ENCODE data around the gene CCDC150.
"Not testable (repeated sequence)": the region's sequence is repeated elsewhere in the genome, so short reads cannot be mapped to it uniquely, and the experiment has no call there.

CCDC150 gene

GRCh38 chr2:196718419-196719109 is 79.0 kb downstream of the CCDC150 start:
- no peak for DNase-seq

DNA sequence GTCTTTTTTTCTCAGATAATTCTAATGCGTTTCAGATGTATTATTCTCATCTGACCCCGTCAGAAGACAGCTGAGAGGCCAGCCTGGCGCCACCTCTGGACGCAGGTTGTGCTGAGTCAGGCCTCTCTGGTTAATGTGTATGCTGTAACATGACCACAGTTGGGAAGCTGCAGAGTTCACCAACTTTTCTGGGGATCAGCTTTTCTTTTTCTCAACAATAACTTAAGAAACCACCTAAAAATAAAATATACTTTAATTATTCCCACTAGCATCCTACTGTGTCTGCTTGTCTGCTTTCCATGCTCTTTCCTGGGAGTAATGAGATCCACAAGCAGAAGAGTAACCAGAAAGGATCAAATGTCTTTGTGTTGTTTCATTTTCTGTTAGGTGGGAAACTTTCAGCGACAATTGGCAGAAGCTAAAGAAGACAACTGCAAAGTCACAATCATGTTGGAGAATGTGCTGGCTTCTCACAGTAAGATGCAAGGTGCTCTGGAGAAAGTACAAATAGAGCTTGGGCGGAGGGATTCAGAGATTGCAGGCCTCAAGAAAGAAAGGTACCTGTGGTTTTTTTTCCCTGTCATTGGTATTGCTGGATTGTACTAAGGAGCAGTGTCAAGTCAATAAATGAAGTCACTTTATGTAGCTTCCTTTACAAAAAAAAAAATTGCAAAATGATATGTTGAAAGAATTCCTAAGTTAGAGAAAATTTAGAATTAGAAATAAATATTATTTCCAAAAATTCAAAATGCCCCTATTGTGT is 79.8 kb downstream of the CCDC150 start:
- DNase-seq: no peak

- DNase-seq: no peak
These were observed 84.1 kb downstream of the CCDC150 start for GRCh38 chr2:196723571-196723970.

- no peak for DNase-seq
These were observed 85.7 kb downstream of the CCDC150 start for GRCh38 chr2:196725218-196725617.

GRCh38 chr2:196725882-196726281 is 86.4 kb downstream of the CCDC150 start:
- no peak for DNase-seq

DNA sequence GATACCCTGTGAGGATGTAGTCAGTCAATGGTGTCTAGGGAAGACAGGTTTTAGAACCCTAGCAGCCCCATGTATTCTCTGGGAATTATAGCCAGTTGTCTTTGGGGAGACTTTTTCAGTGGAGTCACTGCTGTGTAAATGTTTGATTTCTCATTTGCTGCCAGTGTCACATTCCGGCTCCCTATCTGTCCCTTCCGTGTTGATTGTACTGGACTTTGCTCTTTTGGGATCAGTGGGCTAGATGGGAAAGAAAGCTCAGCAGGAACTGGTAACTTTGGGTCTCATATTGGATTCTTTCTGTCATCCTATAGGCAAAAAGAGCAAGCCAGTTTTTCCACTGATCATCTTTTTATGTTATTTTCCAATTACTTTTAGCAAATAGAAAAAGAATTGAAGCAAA is 89.9 kb downstream of the CCDC150 start:
- DNase-seq: no peak

DNA sequence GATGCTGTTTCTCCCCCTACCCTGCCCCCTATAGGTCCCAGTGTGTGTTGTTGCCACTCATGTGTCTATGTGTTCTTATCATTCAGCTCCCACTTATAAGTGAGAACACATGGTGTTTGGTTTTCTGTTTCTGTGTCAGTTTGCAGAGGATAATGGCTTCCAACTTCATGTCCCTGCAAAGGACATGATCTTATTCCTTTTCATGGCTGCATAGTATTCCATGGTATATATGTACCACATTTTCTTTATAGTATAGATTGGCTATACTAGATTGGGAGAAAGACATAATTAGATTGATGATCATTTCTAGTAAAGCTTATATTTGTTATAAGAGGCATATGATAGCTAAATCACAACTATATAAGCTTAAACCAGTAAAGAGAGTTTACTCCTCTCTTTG is 97.1 kb downstream of the CCDC150 start:
- DNase-seq: not testable (repeated sequence)

GRCh38 chr2:196737046-196737445 is 97.5 kb downstream of the CCDC150 start:
- no peak for DNase-seq

GRCh38 chr2:196739031-196739430 is 99.5 kb downstream of the CCDC150 start:
- DNase-seq: no peak

DNA sequence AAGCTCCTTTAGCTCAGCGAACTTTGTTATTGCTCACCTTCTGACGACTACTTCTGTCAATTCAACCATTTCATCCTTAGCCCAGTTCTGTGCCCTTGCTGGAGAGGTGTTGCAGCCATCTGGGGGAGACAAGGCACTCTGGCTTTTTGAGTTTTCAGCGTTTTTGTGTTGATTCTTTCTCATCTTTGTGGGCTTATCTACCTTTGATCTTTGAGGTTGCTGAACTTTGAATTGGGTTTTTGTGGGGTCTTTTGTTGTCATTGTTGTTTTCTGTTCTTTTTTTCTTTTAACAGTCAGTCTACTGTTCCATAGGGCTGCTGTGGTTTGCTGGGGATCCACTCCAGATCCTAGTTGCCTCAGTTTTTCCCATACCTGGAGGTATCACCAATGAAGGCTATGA is 102.7 kb downstream of the CCDC150 start:
- no peak for DNase-seq

DNA sequence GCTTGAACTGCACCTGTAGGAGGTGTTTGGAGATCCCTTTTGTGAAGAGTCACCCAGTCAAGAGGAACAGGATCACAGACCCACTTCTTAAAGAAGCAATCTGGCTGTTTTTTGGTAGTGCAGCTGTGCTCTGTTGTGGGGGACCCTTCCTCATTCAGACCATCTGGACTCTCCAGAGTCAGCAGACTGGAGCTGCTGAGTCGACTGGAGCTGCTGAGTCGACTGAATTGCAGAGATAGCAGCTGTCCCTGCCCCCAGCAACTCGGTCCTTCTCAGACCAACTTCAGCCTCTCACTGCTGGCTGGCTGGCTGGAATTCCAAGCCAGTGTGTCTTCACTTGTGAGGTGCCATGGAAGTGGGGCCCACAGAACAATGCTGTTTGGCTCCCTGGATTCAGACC is 103.2 kb downstream of the CCDC150 start:
- no peak for DNase-seq

GRCh38 chr2:196743165-196743564 is 103.7 kb downstream of the CCDC150 start:
- DNase-seq: no peak

DNA sequence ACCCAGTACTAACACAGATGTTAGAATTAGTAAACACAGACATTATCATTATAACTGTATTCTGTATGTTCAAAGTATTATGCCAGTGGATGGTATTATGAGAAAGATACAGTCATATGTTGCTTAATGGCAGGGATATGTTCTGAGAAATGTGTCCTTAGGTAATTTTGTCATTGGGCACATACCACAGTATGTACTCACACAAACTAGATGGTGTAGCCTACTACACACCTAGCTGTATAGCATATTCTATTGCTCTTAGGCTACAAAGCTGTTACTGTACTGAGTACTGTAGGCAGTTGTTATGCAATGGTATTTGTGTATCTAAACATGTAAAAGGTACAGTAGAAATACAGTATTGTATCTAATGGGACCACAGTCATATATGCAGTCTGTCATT is 106.2 kb downstream of the CCDC150 start:
- no peak for DNase-seq

DNA sequence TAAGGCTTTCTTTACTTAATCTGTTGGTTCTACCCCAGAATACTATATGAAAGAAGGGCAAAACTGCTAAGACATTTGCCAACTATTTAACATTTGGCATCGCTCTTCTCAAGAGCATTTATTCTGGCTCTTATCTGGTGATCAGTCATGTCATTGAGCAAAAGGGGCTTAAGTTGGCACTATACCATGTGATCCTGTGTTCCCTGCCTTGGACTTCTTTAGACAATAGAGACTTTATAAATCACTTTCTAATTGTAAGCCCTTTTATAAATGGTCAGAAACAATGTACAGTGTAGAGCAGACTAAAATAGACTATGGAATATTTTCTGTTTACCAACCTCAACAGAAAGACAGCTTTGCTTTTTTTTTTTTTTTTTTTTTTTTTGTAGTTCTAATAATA is 107.9 kb downstream of the CCDC150 start:
- DNase-seq: no peak

- DNase-seq: no peak
These were observed 108.6 kb downstream of the CCDC150 start for GRCh38 chr2:196748123-196748522.

- DNase-seq: no peak
These were observed 110.9 kb downstream of the CCDC150 start for GRCh38 chr2:196750291-196750923.

GRCh38 chr2:196750977-196751631 is 111.6 kb downstream of the CCDC150 start:
- peak; percentile 46 to 62 for DNase-seq

GRCh38 chr2:196758474-196759377 is 119.2 kb downstream of the CCDC150 start:
- DNase-seq: no peak

- DNase-seq: no peak
These were observed 119.8 kb downstream of the CCDC150 start for GRCh38 chr2:196759378-196759706.

DNA sequence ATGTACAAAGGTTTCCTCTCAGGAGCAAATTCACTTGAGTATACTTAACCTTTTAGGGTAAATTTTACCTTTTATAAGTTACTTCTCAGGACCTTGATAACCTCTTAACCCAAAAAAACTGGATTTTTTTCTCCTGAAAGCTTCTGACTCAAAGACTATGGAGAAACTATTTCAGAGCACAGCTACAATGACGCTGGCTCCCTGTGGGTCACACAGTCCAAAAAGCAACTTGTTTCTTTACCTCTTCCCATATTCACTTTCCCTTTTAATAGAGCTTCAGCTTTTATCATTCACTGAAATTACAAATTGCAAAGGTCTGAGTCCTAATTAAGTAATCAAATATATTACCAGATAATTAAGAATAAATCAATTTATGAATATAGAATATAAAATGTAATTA is 127.6 kb downstream of the CCDC150 start:
- DNase-seq: no peak

All from CD4-positive, alpha-beta T cell treated with Interleukin-1 beta for 1 hour (primary cell).